Measurements from ENCODE around the gene METTL18.

Gene METTL18

DNA sequence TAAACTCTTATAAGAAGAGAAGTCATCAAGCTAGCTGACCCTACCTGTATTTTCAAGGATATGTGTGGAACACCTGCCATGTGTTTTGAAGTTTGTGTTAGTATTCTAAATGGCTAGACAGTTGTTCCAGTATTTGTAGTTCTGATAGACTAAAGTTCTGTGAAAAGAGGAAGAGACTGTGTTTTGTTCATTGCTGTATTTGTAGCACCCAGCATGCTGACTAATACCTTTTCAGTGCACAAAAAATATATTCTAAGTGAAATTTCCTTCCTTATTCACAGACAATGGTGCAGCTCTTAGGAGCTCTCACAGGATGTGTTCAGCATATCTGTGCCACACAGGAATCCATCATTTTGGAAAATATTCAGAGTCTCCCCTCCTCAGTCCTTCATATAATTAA is 8.2 kb upstream of the METTL18 start (continued):
- no peak for TF ChIP-seq ZNF266 (tag by site-specific recombination; IDR thresholded peaks at IDR 0.05; ENCODE audit: low read depth)
- TF ChIP-seq ZNF791 (tag by site-specific recombination; IDR thresholded peaks at IDR 0.05): no peak
- no peak for TF ChIP-seq SP2 (tag by site-specific recombination; IDR thresholded peaks at IDR 0.05)
- TF ChIP-seq ZNF785 (tag by site-specific recombination; IDR thresholded peaks at IDR 0.05): no peak
- TF ChIP-seq ZNF776 (tag by site-specific recombination; IDR thresholded peaks at IDR 0.05; ENCODE audit: borderline replicate concordance): no peak
- TF ChIP-seq ZNF48 (tag by site-specific recombination; IDR thresholded peaks at IDR 0.05): no peak
- TF ChIP-seq ZNF645 (tag by site-specific recombination; IDR thresholded peaks at IDR 0.05): no peak

- Histone ChIP-seq H3K4me1 (ENCODE audit: control insufficient read depth, insufficient read depth, low read length) (no peaks in the 10 kb centered on the region), H3K27ac (ENCODE audit: extremely low read depth, low read depth, low read length) (no peak overlapping the region), H3K4me3 (ENCODE audit: low read depth, low read length) (no peak overlapping the region), H3K36me3 (ENCODE audit: control insufficient read depth in 2 of 2, insufficient read depth in 1 of 2, low read length in 2 of 2) (peaks cover 8 to 53% of the 10 kb centered on the region in 2 experiments), H3K9me3 (ENCODE audit: control insufficient read depth, insufficient read depth, low read depth, low read length) (no peaks in the 10 kb centered on the region)
- no peak for TF ChIP-seq ZNF488 (tag by site-specific recombination; IDR thresholded peaks at IDR 0.05)
- no peak for TF ChIP-seq ZNF658 (tag by site-specific recombination; IDR thresholded peaks at IDR 0.05)
- TF ChIP-seq ZNF600 (tag by site-specific recombination; IDR thresholded peaks at IDR 0.05): no peak
- peak; percentile 59; the same call in 1 of the 2 replicates for TF ChIP-seq ATF2 (tag by site-specific recombination; IDR thresholded peaks at IDR 0.05; ENCODE audit: low read depth)
- POLR2A ChIA-PET: no interaction called here
- CTCF ChIA-PET: interaction anchor here (0.6 to 1.5 kb wide), 3 partner anchors 12 to 1834 kb away, joined by 3 to 8 read pairs (median 3); no protein-coding TSS in a partner anchor
These were observed 2.6 kb upstream of the METTL18 start for GRCh38 chr1:169797281-169797680.

DNA sequence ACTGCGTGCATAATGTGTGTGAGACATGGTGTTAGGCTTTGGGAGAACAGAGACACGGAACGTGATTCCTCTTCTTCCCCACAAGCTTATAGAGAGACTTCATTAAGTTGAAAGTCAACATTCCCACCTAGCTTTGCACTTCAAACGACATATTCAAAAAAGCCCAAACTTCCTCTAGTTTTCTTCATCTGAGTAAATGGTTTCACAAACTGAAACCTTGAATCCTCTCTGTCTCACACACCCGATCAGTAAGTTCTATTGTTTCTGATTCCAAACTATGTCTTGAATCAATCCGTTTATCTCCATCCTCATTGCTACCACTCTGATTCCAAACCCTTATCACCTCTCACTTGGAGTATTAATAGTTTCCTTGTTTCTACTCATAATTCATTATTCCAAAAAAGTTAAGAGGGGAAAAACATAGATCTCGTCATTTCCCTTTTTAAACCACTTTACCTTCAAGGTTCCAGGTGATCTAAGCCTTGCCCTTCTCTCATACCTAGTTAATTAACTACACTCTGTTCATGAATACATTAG is 1.6 kb upstream of the METTL18 start:
- H3K9me3 ChIP-seq (ENCODE audit: control insufficient read depth, insufficient read depth, low read depth, low read length): no peaks in the 10 kb centered on the region
- H3K4me1 ChIP-seq (ENCODE audit: control insufficient read depth, insufficient read depth, low read length): no peaks in the 10 kb centered on the region
- ChIA-PET CTCF (interaction anchor here (0.6 kb wide), 1 partner anchor 102 kb away, joined by 3 read pairs; no protein-coding TSS in a partner anchor), POLR2A (interaction anchor here (1.7 kb wide), 1 partner anchor 10 kb away, joined by 7 read pairs; no protein-coding TSS in a partner anchor)
- H3K4me3 ChIP-seq (ENCODE audit: low read depth, low read length): no peak overlapping the region
- H3K27ac ChIP-seq (ENCODE audit: extremely low read depth, low read depth, low read length): no peak overlapping the region
- TF ChIP-seq GLIS2 (tag by site-specific recombination; IDR thresholded peaks at IDR 0.05) (no peak), ZNF76 (tag by site-specific recombination; IDR thresholded peaks at IDR 0.05; ENCODE audit: borderline replicate concordance, low read depth) (no peak), ZNF704 (tag by site-specific recombination; IDR thresholded peaks at IDR 0.05) (no peak), ZNF311 (tag by site-specific recombination; IDR thresholded peaks at IDR 0.05; ENCODE audit: borderline replicate concordance) (no peak), HOXD13 (CRISPR knock-in tag; IDR thresholded peaks at IDR 0.05; ENCODE audit: borderline replicate concordance) (no peak), ZNF843 (tag by site-specific recombination; IDR thresholded peaks at IDR 0.05) (no peak), ZNF175 (tag by site-specific recombination; IDR thresholded peaks at IDR 0.05) (no peak), ZNF561 (tag by site-specific recombination; IDR thresholded peaks at IDR 0.05; ENCODE audit: borderline replicate concordance) (no peak), PRDM1 (tag by site-specific recombination; IDR thresholded peaks at IDR 0.05) (no peak), ZNF473 (tag by site-specific recombination; IDR thresholded peaks at IDR 0.05) (no peak)
- TF ChIP-seq, protein P1, sequence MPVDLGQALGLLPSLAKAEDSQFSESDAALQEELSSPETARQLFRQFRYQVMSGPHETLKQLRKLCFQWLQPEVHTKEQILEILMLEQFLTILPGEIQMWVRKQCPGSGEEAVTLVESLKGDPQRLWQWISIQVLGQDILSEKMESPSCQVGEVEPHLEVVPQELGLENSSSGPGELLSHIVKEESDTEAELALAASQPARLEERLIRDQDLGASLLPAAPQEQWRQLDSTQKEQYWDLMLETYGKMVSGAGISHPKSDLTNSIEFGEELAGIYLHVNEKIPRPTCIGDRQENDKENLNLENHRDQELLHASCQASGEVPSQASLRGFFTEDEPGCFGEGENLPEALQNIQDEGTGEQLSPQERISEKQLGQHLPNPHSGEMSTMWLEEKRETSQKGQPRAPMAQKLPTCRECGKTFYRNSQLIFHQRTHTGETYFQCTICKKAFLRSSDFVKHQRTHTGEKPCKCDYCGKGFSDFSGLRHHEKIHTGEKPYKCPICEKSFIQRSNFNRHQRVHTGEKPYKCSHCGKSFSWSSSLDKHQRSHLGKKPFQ (tag by site-specific recombination; IDR thresholded peaks at IDR 0.05): no peak
- peaks cover 4 to 47% of the 10 kb centered on the region in 2 experiments for H3K36me3 ChIP-seq (ENCODE audit: control insufficient read depth in 2 of 2, insufficient read depth in 1 of 2, low read length in 2 of 2)

Measured in HEK293 (cell line).